Activated CD4-positive, CD25-positive, alpha-beta regulatory T cell treated with anti-CD3 and anti-CD28 coated beads, Interleukin-2, amount 50 U/mL, for 72 hours (primary cell): ENCODE results near the gene LCA5.
"Not testable (repeated sequence)": the region's sequence is repeated elsewhere in the genome, so short reads cannot be mapped to it uniquely, and the experiment has no call there.

Experiments
- DNase-seq: peaks from one replicate; pipeline ENCODE4 v3.0.0; 2021

Gene LCA5

DNA sequence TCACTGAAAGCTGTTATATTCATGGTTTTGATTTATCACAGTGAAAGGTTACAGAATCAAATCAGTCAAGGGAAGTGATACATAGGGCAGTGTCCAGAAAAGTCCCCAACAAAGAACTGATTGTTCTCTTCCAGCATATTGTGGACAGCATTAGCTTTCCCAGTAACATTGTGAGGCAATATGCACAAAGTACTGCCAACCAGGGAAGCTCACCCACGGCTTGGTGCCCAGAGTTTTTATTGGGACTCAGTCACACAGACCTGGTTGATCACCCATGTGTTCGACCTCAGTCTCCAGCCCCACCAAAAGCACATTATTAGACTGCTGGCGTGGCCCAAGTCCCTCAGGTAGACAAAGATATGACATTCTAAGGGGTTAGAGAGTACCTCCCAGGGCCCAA is 76.0 kb downstream of the LCA5 start:
- no peak for DNase-seq

DNA sequence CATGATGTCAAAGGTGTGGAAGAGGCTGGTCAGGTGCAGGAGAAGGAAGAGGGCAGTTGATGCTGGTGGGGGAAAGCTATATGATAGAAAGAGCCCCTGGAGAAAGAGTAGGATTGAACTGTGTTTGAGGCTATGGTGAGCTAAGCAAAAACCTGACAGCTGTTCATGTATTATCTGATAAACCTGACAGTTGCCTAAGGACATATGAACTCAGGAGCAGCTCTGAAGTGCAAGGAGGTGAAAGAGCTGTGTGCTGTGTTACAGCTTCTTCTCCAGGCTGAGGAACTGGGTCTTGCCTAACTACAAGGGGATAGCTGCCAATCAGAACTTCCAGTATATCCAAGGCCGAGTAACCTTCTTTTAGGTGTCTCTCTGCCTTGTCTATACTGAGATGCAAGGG is 81.8 kb downstream of the LCA5 start:
- DNase-seq = no peak

DNA sequence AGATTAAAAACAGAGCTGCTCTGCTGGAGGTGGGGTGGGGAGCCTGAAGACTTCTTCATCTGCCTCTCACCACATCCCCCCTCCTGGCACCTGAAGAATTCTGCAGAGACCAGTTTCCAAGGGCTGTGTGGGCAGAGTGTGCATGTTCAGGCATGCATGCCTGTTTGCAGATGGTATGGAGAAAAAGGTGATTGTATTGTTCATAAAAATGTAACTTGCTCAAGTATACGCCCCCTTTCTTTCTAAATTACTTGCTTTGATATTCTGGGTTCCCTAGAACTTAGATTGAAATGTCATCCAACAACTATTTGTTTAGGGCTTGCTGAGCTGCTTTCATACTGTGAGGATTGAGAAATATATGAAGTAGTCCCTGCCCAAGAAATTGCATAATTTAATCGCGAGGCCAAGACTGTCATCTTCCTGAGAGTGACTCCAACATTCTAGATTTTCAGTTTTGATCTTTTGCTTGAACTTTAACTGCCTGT is 83.6 kb downstream of the LCA5 start:
- no peak for DNase-seq

DNA sequence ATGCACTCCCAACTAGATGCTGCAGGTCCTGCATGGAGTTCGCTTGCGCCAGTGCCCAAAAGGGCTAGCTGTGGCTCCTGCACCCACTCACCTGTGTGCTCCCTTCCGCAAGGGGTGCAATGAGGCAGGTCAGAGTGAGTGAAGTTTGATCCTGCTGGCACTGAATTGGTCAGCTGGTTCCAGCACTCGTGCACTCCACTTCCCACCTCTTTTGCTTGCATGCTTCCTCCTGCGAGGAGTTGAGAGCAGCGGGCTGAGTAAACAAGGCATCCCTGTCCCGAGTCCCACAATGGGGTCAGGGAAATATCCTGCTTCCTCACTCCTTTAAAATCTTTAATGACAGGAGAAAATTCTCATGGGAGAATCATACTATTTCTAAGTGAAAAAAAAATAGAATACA is 86.2 kb downstream of the LCA5 start:
- no peak for DNase-seq

DNA sequence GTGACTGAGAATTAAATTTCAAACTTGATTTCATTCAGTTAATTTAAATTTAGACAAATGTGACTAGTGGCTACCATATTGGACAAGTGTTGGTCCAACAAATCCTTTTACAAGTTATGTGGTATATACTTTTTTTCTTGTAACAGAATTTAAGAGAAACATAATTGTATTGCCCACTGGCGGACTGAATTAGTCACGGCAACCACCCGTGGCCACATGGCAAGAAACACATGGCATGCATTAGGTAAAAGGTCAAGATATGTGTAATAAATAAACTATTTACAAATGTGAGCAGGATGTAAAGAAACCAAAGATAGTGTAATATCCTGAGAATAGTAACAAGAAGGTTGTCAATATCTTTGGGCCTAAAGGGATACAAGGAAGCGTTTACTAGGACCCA is 91.2 kb downstream of the LCA5 start:
- no peak for DNase-seq

DNA sequence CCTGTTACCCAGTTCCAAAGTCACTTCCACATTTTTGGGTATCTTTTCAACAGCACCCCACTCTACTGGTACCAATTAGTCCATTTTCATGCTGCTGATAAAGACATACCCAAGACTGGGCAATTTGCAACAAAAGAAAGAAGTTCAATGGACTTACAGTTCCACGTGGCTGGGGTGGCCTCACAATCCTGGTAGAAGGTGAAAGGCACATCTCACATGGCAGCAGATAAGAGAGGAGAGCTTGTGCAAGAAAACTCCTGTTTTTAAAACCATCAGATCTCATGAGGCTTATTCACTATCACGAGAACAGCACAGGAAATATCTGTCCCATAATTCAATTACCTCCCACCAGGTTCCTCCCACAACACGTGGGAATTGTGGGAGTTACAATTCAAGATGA is 93.4 kb downstream of the LCA5 start:
- DNase-seq = not testable (repeated sequence)

DNA sequence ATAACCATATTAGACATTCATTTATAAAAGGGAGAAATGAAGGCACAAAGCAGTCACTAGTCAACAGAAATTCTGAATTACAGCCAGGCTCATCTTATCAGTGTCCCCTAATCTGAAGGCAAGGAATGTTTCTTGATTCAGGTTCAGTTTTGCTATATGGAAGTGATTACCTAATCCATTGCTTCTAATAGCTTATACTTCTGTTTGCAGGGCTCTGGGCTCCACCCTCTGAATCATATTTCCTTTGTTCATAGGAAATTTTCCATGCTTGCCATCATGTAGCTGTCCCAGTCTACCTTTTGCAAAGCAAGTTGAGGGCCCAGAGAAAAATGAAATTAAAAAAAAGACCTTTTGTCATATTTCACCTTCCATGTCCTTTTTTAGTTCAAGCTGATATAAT is 96.0 kb downstream of the LCA5 start:
- DNase-seq = no peak

DNA sequence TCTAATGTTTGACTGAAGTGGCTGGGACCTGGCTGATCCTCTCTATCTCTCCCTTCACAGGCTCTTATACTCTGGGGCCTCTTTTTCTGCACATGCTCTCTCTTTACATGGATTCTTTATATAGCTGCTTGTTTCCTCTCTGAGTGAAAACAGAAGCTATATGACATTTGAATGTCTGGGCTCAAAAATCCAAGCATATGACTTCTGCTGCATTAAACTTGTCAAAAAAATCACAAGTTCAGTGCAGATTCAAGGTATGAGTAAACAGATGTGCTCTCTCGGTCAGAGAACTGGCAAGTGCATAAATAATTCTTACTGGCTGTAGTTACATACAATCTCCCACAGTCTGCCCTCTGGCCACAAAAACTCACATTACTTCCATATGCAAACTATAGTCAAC is 96.6 kb downstream of the LCA5 start:
- no peak for DNase-seq

DNA sequence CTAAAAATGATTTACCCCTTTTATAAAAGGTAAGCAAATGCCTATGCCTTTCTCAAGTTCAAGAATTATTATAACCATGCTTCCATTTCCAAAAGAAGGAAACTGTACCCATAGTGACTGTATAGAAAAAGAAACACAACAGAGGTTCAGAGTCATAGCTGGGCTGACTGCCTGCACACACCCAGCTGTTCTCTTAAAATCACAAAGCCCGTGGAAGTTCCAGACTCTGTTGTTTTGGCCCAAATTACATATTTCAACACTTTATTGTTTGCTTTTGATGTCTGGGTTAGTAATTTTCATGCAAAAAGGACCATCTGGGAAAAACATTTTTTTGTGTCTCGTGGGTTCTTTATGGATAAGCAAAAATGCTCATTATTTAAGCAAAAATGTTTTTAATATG is 99.2 kb downstream of the LCA5 start:
- no peak for DNase-seq

DNA sequence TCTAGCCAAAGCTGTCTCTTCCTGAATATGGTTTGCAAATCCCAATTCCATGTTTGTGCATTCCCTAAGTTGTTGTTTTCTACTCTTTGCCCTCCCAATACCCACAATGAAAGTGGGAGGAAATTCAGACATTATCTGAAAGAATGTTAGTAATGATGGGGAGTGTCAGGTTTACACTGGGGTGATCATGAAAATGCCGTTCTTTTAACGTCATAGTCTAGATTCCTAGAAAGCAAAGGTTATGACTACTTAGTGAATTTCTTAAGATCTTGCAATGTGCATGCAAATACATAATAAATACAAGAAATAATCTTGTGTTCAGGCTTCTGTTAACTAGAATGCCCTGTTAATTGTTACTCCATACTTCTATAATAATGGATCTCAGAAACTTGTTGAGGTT is 101.0 kb downstream of the LCA5 start:
- no peak for DNase-seq

DNA sequence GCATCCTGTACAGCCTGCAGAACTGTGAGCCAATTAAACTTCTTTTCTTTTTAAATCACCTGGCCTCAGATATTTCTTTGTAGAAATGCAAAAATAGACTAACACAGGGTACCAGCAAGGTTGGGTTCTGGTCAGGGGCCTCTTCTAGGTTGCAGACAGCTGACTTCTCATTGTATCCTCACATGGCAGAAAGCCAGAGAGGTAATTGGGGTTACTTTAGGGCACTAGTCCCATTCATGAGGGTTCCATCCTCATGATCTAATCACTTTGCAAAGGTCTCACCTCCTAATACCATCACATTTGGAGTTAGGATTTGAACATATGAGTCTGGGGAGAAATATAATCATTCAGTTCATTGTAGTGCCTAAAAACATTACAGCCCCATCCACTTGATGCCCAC is 101.5 kb downstream of the LCA5 start:
- no peak for DNase-seq
